Stimulated activated CD4-positive, alpha-beta T cell treated with anti-CD3 and anti-CD28 coated beads, Interleukin-12 subunit alpha, Interleukin-12 subunit beta, amount 100 ng/mL, for 24 hours (primary cell): Measurements from ENCODE around the gene ASB2.

ENCODE experiments used
- DNase-seq, 2 experiments: peaks; one replicate each; pipeline ENCODE4 v3.0.0-alpha.2; 2020; ENCODE audit warnings: low read depth in 2 of 2

The ASB2 gene

GRCh38 chr14:93976477-93977057 is at the start of gene ASB2:
Gene ASB2, minus strand, starts transcription at chr14:93976570. Its CDS starts 12,031 bp downstream, at chr14:93964539.
- DNase-seq = no peak

- DNase-seq = no peak
These were observed 49.4 kb upstream of the ASB2 start for GRCh38 chr14:94025720-94026119.

- DNase-seq = no peak
These were observed 48.2 kb upstream of the ASB2 start for GRCh38 chr14:94024549-94024948.

GRCh38 chr14:94022532-94023411 is 46.4 kb upstream of the ASB2 start:
- no peak for DNase-seq

GRCh38 chr14:94021416-94022157 is 45.2 kb upstream of the ASB2 start:
- peak in 1 of 2 experiments; percentile 20 for DNase-seq

GRCh38 chr14:94021001-94021400 is 44.6 kb upstream of the ASB2 start:
- DNase-seq = no peak

- DNase-seq = no peak
These were observed 43.9 kb upstream of the ASB2 start for GRCh38 chr14:94020267-94020666.

GRCh38 chr14:94019329-94019728 is 43.0 kb upstream of the ASB2 start:
- DNase-seq = no peak

GRCh38 chr14:94018308-94018707 is 41.9 kb upstream of the ASB2 start:
- DNase-seq = no peak

GRCh38 chr14:94016446-94016976 is 40.1 kb upstream of the ASB2 start:
- DNase-seq = no peak

GRCh38 chr14:94015223-94015622 is 38.9 kb upstream of the ASB2 start:
- no peak for DNase-seq

- no peak for DNase-seq
These were observed 38.0 kb upstream of the ASB2 start for GRCh38 chr14:94014382-94014781.

- no peak for DNase-seq
These were observed 35.4 kb upstream of the ASB2 start for GRCh38 chr14:94011795-94012194.

GRCh38 chr14:94010625-94011024 is 34.3 kb upstream of the ASB2 start:
- no peak for DNase-seq

GRCh38 chr14:94009767-94010166 is 33.4 kb upstream of the ASB2 start:
- no peak for DNase-seq

GRCh38 chr14:94008234-94008633 is 31.9 kb upstream of the ASB2 start:
- DNase-seq = no peak

GRCh38 chr14:94005324-94006073 is 29.1 kb upstream of the ASB2 start:
- no peak for DNase-seq

GRCh38 chr14:94004015-94004414 is 27.6 kb upstream of the ASB2 start:
- DNase-seq = no peak

GRCh38 chr14:94003397-94003796 is 27.0 kb upstream of the ASB2 start:
- no peak for DNase-seq

- peak; percentile 35 to 56 for DNase-seq
These were observed 25.4 kb upstream of the ASB2 start for GRCh38 chr14:94001501-94002396.

GRCh38 chr14:94001016-94001415 is 24.6 kb upstream of the ASB2 start:
- DNase-seq = no peak
